GM19397 (cell line): ENCODE measurements around the gene ABLIM2.
"Not testable (repeated sequence)": the region's sequence is repeated elsewhere in the genome, so short reads cannot be mapped to it uniquely, and the experiment has no call there.

Experiments used
- ATAC-seq: cut with Tn5 transposase; IDR thresholded peaks from one replicate; pipeline ENCODE4 v1.9.1; 2021; ENCODE audit warnings: mild to moderate bottlenecking, moderate library complexity; ENCODE audit not compliant: unreplicated experiment

The ABLIM2 gene

DNA sequence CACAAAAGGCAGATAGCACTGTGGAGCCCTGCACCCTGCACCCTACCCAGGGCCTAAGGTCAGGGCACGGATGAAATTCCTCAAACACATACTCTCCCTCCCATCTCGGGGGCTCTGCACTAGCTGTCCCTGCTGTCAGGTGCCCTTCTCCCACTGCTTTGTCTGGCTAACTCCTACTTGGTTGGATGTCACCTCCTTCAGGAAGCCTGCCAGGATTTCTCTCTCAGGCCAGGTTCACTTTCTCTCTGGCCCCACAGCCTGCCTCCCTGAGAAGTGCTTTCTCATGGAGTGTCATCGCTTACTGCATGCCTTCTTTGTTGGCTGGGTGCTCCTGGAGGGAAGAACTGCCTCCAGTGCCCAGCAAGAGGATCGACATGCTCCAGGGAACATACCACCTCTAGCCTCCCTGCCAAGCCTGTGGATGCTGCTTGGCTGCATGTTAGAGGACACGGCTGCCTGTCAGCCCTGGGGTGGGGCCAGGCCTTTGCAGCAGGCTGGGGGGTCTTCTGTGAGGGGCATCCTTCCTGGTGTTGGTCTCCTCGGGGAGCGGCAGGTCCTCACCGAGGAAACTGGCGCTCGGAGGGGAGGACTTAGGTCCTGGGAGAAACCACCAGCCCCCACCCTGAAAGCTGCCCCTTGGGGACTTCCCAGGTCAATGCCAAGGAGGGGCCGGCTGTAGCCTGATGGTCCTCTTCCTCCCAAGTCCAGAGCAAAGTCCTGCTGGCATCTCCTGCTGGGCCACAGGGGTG lies 15.0 kb downstream of the ABLIM2 start:
- no peak for ATAC-seq

DNA sequence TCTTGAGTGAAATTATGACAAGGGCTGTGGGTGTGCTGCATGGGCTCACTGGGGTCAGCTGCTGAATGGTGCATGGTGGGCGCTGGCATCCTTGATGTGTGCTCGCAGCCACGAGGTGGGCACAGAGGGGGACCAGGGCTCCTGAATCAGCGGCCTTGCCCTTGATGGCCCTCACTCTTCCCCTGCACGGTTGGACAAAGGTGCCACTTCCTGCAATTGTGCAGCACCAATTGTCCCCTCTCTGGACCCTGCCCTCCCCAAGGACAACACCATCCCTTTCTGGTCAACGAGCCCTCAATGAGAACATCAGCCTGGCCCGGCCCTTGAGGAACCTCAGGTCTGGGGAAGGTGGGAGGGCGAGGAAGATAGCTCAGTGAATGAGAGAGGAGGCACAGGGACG lies 16.1 kb downstream of the ABLIM2 start:
- no peak for ATAC-seq

DNA sequence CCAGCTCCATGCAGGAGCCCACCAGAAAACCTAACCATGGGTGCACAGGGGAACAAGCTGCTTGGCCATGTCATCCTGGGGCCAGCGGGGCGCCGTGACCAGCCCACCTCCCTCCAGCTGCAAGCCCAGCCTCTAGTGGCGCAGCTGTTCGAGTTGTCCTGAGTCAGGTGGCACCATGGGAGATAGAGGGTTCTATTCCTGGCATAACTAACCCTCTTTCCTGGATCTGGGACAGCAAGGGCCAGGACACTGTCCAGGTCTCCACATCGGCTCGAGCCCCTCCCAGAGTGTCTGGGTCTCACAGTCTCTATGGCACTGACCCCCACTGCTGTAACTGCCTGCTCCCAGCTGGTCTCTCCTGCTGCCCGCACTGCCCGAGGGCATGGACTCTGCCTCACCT lies 16.7 kb downstream of the ABLIM2 start:
- no peak for ATAC-seq

DNA sequence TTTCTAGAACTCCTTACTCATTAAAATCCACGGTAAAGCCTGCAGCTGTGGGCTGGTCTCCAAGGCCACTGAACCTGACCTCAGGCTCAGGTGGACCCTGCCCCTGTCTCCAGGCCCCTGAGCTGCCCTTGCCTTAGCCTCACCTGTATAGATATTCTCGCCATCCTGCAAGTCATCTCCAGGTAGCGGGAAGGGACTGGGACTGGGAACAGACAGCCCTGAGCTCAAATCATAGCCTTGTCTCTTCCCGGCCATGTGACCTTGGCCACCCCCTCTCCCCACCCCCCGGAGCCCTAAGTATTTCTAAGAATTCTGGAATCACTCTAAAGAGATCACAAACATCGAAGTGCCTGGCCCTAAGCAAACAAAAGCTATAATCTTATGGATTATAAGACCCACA lies 17.7 kb downstream of the ABLIM2 start:
- ATAC-seq, result no peak

DNA sequence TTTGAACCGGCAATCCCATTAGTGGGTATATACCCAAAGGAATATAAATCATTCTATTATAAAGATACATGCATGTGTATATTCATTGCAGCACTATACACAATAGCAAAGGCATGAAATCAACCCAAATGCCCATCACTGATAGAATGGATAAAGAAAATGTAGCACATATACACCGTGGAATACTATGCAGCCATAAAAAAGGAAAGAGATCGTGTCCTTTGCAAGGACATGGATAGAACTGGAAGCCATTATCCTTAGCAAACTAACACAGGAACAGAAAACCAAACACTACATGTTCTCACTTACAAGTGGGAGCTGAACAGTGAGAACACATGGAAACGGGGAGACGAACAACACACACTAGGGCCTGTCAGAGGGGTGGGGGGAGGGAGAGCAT lies 18.9 kb downstream of the ABLIM2 start:
- ATAC-seq, result not testable (repeated sequence)

DNA sequence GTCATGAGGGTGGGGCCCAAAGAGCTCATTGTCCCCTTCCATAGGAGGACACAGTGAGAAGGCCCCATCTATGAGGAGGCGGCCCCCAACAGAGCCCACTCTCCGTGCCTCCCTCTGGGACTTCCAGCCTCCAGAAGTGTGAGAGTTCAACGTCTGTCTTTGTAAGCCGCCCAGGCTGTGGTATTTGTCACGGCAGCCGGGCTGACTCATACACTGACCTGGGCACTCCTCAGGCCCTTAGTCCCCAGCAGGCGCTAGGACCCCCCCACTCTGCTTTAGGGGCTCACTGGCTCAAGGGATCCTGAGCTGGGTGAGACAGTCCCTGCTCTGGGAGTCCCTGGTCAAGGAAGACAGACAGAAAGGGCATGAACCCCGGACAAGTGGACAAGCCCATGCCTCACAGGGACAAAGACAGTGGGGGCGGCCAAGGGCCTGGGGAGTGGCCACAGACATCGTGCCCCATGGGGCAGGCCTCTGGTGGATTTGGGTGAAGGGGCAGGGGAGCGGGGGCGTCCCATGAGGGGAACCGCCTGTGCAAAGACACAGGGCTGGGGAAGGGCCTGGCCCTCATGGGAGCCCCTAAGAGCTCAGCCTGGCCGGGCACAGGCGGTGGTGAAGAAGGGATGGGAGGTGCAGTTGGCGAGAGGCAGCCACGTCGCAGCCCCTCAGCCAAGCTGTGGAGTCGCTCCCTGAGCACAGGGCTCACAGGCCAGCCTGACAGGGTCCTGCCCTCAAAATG lies 21.5 kb downstream of the ABLIM2 start:
- ATAC-seq, result no peak

DNA sequence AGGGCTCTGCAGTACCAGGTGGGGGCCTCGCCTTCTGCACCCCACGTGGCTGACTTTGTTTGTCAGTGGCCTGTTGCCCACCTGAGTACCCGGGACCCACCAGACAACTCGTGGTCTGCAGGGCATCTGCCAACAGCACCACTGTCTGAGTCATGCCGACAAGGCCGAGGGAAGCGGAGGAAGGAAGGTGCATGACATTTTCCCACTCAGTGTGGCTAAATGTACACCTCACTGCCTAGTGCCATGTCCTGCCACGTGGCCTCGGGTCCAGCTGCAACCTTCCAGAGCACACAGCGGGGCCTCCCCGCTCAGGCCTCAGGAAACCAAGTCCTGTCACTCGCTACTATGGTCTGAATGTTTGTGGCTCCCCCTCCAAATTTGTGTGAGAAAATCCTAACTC lies 22.1 kb downstream of the ABLIM2 start:
- ATAC-seq, result no peak

DNA sequence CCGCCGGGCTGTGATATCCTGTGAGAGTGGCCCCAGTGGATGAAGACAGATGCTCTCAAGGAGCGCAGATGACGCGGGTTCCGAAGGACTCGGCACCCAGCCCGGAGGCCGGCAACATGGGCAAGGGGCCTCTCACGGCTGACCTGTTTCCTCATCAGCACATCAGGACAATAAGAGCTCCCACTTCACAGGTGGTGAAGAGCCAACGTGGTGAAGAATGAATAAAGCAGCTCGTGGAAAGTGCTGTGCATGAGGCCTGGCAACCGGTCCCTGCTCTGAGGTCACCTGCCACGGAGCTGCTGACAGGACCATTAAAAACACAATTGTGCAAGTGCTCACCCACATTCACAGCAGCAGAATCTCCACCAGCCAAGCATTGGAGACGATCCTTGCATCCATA lies 22.9 kb downstream of the ABLIM2 start:
- no peak for ATAC-seq

DNA sequence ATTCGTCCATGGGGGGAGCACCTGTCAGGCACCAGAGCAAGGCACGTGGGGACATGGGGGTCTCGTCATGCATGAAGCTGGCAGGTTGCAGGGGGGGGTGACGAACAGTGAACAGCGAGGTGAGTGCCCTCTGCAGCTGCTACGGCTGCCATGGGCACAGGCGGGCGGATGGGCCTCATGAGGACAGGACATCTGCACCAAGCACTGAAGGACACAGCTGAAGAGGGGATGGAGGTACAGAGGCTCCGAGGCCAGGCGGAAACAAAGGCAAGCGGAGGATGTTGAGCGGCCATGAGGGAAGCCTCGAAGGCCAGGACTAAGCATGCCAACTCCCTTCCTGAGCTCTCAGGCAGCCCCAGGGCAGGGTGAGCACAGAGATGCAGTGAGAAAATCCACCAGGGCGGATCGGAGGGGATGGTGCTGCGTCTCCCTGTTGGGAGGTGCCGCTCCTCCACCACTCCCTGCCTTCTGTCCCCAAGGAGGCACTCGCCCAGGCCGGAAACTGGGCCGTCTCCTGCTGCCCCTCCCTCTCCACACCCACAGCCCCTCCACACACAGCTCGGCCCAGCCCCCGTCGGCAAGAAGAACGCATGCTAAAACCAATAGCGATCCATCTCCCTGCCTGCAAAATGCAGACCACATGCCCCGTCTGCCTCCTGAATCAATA lies 24.6 kb downstream of the ABLIM2 start:
- ATAC-seq, result no peak

DNA sequence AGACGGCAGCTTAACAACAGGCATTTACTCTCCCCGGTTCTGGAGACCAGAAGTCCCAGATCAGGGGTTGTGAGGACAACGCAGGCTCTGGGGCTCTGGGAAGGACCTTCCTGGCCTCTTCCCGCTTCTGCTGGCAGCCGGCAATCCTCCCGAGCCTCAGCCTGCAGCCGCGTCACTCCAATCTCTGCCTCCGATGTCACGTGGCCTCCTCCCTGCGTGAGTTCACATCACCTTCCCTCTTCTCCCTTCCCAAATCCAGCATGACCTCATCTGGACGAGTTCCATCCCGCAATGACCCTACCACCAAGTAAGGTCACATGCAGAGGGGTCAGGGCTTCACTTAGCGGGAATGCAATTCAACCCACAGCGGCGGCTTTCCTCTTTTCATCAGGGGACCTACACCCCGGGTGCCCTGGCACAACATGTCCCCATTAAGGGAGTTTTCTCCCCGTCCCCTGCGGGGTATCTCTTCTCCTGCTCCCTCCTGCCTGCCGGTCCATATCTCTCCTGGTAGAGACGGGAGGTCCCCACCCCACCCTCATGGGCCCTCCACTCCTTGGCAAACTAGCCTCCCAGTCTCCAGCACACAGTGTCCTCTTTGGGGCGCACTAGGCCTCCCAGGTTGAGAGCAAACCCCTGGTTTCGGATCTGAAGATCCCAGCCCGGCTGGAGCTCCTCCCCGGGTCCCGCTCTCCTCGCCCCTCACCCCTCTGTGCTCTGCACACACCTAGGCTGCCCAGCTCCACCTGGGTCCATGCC lies 25.5 kb downstream of the ABLIM2 start:
- no peak for ATAC-seq

DNA sequence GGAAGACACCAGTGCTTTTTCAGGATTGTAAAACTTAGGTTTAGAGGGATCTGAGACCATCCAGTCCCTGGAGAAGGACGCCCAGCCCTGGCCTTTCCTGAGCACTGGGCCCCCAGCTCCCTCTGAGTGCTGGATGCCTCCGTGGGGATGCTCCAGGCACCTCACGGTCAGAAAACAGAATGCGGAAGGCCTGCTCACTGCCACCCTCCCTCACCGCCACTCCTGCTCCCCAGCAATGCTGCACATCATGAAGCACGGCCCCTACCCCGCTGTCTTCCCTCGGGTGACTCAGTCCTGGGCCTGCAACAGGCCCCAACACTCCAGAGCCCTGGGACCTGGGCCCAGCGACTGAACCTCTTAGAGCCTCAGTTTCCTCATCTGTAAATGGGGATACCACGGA lies 26.2 kb downstream of the ABLIM2 start:
- no peak for ATAC-seq

DNA sequence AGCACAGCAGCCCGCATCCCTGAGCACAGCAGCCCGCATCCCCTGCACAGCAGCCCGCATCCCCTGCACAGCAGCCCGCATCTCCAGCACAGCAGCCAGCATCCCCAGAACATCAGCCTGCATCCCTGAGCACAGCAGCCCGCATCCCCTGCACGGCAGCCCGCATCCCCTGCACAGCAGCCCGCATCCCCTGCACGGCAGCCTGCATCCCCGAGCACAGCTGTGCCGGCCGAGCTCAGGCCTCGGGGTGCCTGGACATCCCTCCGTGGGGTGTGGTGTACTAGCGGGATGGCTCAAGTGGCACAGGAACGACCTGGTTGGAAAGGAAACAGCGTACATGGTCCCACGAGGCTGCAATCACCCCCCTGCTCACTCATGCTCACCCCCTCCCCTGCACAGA lies 26.8 kb downstream of the ABLIM2 start:
- no peak for ATAC-seq

DNA sequence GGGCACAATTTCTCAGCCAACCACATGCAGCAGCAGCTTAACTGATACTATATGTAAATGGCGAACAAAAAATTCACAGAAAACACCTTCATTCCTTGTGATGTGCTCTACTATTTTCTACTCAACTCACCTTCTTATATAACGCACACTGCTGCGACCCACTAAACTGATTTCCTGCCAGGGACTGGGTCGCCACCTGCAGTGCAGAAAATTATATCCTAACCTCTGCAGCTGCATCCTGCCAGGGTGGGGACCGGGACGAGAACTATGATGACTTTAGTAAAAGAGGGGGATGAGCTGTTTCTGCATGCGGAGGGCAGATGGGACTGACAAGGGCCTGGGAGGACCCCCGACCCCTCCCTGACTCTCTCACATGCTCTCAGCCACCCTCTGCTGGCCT lies 27.4 kb downstream of the ABLIM2 start:
- no peak for ATAC-seq

DNA sequence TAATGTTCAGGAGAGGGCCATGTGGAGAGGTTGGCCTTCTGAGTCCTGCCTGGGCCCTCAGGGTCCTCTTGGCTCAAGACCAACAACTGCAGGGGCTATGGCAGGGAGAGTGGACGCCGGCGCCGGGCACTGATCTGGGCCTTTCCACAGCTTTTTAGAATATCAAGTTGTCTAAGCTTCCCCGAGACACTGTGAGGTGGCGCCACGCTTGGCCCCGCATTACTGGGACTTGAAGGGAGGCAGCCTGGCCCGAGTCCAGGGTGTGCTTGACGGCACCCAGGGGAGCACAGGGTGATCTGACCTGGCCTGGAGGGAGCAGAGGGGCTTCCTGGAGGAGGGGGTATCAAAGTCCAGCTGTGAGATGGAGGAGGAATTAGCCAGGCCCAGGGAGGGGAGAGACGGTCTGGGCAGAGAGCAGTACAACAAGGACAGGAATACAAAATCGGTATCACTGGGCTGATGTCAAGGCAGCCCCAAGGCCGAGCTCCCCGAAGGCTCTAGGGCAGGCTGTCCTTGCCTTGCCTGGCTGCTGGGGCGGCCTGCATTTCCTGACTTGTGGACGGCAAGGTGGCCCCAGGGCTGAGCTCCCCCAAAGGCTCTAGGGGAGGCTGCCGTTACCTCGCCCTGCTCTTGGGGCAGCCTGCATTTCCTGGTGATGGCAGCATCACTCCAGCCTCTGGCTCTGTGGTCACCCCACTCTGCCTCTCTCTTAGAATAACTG lies 28.1 kb downstream of the ABLIM2 start:
- no peak for ATAC-seq

DNA sequence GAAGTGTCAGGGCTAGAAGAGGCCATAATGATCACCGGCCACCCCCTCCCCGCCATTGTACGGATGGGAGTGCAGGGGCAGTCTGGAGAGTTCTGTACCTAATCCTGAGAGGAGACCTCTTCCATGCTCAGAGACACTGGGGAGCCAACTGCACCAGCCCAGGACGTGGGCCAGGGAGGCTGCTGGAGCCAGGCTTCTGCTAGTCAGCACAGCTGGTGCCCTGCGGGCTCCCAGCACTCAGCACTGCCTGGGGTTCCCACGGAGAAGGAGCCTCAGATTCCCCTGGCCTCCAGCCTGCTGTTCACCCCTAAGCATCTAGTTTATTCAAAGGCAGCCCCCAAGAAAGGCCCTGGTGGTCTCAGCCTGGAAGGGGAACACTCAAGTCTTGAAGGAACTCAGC lies 28.8 kb downstream of the ABLIM2 start:
- no peak for ATAC-seq

DNA sequence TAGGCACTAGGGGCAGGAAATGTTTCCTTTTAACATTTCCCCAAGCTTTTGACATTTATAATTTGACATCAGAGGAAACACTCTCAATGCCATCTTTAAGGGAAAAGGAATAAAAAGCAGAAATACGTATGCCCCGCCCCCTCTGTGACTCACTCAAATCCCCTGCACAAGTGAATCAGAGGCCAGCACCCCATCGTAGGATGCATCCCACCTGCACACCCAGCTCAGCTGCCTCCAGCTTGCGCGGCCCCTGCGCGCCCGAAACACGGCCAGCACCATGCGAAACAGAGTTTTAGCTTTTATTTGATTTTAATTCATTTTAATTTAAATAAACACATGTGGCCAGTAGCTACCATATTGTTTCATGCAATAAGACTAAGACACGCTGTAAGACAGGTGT lies 29.5 kb downstream of the ABLIM2 start:
- no peak for ATAC-seq

DNA sequence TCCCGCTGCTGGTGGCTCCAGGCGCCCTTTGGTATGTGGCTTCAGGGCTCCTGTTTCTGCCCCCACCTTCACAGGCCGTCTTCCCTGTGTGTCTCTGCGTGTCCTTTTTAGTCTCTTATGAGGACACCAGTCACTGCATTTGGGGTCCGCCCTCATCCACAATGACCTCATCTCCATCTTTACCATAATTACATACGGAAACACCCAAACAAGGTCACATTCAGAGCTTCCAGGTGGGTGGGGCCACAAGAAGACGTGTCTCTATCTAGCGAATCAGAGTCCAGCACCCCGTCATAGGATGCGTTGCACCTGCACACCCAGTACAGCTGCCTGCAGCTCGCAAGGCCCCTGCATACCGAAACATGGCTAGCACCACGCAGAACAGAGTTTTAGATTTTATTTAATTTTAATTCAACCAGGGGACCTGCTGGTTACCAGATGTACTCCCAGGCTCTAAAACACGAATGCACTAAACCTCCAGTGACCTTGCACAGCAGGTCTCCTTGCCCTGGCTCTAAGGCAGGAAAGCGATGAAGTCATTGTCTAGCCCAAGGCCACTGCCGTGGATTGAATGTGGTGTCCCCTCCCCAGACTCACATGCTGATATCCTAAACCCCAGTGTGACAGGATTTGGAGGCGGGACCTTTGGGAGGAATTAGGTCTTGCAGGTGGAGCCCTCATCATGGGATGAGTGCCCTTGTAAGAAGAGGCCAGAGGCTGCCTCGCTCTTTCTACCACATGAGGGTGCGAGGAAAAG lies 30.3 kb downstream of the ABLIM2 start:
- no peak for ATAC-seq

DNA sequence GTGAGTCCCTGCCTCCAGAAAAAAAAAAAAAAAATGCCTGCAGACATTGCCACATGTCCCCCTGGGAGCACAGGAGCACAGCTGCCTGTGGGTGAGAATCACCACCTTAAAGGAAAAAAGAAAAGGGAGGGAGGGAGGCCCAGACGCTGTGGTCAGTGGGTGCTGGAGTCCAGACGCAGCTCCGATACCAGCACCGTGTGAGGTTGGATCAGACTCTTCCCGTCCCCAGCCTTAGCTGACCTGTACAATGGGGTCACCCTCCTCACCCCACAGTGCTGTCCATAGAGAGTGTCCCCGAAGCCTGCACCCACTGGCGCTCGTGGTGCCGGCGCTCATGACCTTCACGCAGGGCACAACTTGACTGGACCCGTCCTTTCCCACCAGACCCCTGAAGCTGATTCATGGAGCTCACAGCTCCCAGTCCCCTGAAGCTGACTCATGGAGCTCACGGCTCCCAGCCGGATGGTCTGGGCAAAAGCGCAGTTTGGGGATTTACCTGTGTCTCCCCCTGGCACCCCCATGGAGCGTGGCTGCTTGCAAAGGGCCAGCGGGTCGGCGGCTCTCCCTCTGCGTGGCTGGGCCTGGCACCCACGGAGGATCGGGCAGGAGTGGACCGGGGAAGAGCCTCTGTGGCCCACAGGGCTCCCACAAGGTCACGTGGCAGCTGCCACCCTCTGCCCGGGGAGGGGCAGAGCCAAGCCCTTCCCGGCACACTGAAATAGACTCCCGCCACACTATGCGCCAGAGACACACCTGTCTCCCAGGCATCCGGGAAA lies 31.4 kb downstream of the ABLIM2 start:
- ATAC-seq, result no peak

DNA sequence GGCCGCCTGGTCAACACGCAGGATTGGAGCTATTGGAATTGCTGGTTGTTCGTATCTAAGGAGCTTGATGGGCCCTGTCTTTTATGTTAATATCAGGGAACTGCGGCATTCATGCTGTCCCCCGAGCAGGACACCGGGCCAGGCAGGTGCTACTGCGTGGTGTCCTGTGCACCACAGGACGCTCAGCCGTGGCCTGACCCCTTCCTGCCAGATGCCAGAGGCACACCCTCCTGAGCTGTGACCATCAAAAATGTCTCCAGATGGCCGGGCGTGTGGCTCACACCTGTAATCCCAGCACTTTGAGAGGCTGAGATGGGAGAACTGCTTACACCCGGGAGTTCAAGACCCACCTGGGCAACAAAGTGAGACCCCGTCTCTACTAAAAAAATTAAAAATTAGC lies 32.1 kb downstream of the ABLIM2 start:
- ATAC-seq, result no peak
